Lower leg skin (tissue), 4 donors: ENCODE results near the gene ABCC4. TPM values are rescaled to one million over a fixed set of nuclear protein-coding genes. Genes with fewer than 3 reads are reported as not detected.

ENCODE experiments used
- DNase-seq, 2 donors: peaks; one replicate each; pipeline ENCODE4 v3.0.0-alpha.2; 2019; ENCODE audit warnings: low spot score in 2 of 2
- H3K4me3 ChIP-seq: fragments of 200-600 bp; sonication (generic); 2 replicates; pipeline ENCODE4 v1.5.1; 2017; ENCODE audit warnings: mild to moderate bottlenecking, low read depth; ENCODE audit not compliant: poor library complexity, severe bottlenecking
- POLR2A ChIP-seq, 2 donors: fragments of 450-650 bp; IDR thresholded peaks; one replicate each; pipeline ENCODE4 v1.6.1; 2016 to 2017; ENCODE audit warnings: antibody characterized with exemption in 2 of 2, mild to moderate bottlenecking in 1 of 2, moderate library complexity in 1 of 2
- WGBS, 2 donors: methylation state at CpG; one replicate each; pipeline ENCODE4 v1.1.5; 2018; 5-methylcytosine and 5-hydroxymethylcytosine counted together
- intact Hi-C: fragments of 100-400 bp; cut with DNase I; formaldehyde crosslinking; loops from one replicate; pipeline ENCODE4 v1.15.0; 2023; ENCODE audit warnings: low total_unique reads
- total RNA-seq, 4 donors: library from RNA; depleted of rRNA; stranded (reverse); fragments of >200 nt; gene quantifications; one replicate each; pipeline ENCODE4 v1.1.0, GENCODE V29; 2016
- TF ChIP-seq, protein P1 (sequence below), 3 donors: fragments of 450-650 bp; IDR thresholded peaks; one replicate each; pipeline ENCODE4 v1.5.1; 2016; ENCODE audit warnings: antibody characterized with exemption in 3 of 3, mild to moderate bottlenecking in 3 of 3, moderate library complexity in 2 of 3

Gene ABCC4
- total RNA-seq, 4 donors from 2014 or later: 5.1 to 30.9 (median 11.1) TPM

DNA sequence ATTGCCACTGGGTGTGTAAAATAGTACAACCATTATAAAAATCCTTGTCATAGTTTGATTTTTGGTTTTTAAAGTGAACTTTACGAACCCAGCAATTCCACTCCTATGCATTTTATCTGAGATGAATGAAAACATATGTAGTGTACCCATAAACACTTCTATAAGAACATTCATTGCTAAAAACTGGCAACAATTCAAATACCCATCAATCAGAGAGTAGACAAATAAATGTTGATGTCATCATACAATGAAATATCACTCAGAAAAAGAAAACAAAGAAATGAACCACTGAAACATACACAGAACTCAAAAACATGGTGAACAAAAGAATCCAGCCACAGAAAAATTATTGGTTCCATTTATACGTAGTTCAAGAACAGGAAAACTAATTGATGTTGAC lies 202.3 kb downstream of the ABCC4 start:
- DNase-seq: no peak
- no peak for TF ChIP-seq POLR2A (IDR thresholded peaks at IDR 0.05)
- TF ChIP-seq, protein P1, sequence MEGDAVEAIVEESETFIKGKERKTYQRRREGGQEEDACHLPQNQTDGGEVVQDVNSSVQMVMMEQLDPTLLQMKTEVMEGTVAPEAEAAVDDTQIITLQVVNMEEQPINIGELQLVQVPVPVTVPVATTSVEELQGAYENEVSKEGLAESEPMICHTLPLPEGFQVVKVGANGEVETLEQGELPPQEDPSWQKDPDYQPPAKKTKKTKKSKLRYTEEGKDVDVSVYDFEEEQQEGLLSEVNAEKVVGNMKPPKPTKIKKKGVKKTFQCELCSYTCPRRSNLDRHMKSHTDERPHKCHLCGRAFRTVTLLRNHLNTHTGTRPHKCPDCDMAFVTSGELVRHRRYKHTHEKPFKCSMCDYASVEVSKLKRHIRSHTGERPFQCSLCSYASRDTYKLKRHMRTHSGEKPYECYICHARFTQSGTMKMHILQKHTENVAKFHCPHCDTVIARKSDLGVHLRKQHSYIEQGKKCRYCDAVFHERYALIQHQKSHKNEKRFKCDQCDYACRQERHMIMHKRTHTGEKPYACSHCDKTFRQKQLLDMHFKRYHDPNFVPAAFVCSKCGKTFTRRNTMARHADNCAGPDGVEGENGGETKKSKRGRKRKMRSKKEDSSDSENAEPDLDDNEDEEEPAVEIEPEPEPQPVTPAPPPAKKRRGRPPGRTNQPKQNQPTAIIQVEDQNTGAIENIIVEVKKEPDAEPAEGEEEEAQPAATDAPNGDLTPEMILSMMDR (IDR thresholded peaks at IDR 0.05): no peak
- H3K4me3 ChIP-seq: no peak overlapping the region
- 71% methylated on average over 2 of the region's 2 CpGs for WGBS, 2 donors
- intact Hi-C loops: no loop called here

DNA sequence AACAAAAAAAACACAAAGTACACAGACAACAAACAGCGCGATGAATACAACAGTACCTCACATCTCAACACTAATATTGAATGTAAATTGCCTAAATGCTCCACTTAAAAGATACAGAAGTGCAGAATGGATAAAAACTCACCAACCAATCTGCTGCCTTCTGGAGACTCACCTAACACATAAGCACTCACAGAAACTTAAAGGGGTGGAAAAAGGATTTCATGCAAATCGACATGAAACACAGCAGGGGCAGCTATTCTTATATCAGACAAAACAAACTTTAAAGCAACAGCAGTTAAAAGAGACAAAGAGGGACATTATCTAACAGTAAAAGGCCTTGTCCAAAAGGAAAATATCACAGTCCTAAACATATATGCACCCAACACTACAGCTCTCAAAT lies 209.5 kb downstream of the ABCC4 start:
- TF ChIP-seq POLR2A (IDR thresholded peaks at IDR 0.05): no peak
- TF ChIP-seq, protein P1 (IDR thresholded peaks at IDR 0.05): no peak

DNA sequence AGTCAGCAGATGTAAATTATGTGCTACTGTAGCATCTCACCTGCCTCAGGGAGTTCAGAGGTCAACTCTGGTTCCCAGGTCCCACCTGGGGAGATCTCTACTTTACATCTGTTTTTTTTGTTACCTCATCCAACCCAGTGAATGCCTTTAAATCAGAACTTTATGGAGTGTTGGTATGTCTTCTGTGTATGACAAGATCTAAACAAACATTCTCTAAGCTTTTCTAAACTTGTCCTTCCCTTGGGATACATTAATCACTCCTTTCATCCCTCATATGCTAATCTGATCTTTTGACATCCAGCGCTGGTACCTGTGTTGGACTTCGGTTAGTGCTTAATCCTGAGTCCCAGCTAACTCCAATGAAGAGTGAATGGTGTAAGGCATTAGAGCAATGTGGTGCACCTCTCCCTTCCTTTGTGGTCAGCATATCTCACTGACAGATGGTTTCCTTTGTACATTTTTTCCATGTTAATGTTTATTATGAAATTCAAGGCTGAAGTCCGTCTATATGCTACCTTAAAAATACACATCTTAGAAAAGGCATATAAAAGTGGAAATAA lies 213.4 kb downstream of the ABCC4 start:
- no peak for DNase-seq
- no peak for TF ChIP-seq POLR2A (IDR thresholded peaks at IDR 0.05)
- TF ChIP-seq, protein P1 (IDR thresholded peaks at IDR 0.05): no peak
- intact Hi-C loops: no loop called here
- no peak overlapping the region for H3K4me3 ChIP-seq
- 71 to 73% methylated on average over 3 of the region's 3 CpGs for WGBS, 2 donors

More for the DNA sequence above, 209.5 kb downstream of the ABCC4 start:
- no peak for DNase-seq
- H3K4me3 ChIP-seq: no peak overlapping the region
- intact Hi-C loops: no loop called here
- 81 to 94% methylated on average over 3 of the region's 3 CpGs for WGBS, 2 donors

DNA sequence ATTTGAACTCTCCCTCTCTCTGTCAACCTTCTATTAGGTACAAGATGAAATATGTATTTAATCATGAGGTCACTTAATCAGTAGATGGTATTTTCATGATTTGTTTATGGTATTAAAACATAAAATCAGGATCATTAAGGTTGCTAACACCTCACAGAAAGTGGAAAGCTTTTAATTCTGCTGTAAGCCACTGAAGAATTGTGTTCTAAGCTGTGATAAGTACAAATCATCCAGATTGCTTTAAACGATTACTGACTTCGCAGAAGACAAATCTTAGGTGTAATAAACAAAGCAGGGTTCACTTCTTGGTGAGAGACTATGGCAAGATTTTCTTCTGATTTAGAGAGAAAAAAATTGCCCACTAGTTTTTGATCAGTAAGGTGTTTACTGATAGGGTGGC lies 214.5 kb downstream of the ABCC4 start:
- no peak for TF ChIP-seq POLR2A (IDR thresholded peaks at IDR 0.05)
- WGBS, 2 donors: 88 to 90% methylated on average over 2 of the region's 2 CpGs
- intact Hi-C loops: no loop called here
- H3K4me3 ChIP-seq: no peak overlapping the region
- DNase-seq: no peak

DNA sequence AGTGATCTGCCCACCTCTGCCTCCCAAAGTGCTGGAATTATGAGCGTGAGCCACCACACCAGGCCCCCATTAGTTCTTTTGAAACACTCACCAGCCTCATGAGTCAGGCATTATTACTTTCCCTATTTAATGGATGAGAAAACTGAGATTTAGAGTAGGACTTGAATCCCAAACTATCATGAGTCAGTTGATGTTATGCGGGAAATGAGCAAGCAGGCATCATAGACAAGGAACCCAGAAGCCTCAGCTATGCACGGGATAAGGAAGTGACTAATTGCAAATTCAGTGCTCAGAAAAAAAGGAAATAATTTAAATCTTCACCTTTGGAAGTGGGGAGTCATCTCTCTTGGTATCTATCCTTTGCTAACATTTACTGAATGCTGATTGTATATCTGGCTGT lies 217.5 kb downstream of the ABCC4 start:
- TF ChIP-seq POLR2A (IDR thresholded peaks at IDR 0.05): no peak
- TF ChIP-seq, protein P1 (IDR thresholded peaks at IDR 0.05): no peak
- 86 to 87% methylated on average over 3 of the region's 3 CpGs for WGBS, 2 donors
- DNase-seq: no peak
- intact Hi-C loops: no loop called here
- no peak overlapping the region for H3K4me3 ChIP-seq

DNA sequence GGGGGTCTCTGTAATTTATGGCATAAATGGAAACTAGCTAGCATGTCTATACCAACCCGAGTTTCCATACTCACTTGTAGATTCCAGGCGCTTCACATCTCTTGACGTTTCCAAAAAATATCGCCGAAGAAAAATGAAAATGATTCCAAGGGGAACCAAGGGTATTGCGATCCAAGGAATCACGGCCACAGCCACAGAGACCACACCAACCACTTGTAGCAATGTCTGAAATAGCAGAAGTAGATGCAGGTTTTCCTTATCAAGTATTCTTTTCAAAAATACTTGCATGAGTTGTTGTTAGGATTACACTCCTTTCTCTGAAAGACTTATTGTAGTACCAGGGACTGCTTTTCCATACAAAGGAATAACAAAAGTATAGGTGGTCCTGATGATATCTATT lies 218.2 kb downstream of the ABCC4 start:
- DNase-seq: no peak
- intact Hi-C loops: no loop called here
- 80 to 82% methylated on average over 7 of the region's 7 CpGs for WGBS, 2 donors
- TF ChIP-seq POLR2A (IDR thresholded peaks at IDR 0.05): no peak
- TF ChIP-seq, protein P1 (IDR thresholded peaks at IDR 0.05): no peak
- no peak overlapping the region for H3K4me3 ChIP-seq
